Measurements from ENCODE around the gene IL1R2.
A peak's percentile ranks its signal among the peaks of the same experiment; 100 is the strongest.
"Not testable (repeated sequence)": the region's sequence is repeated elsewhere in the genome, so short reads cannot be mapped to it uniquely, and the experiment has no call there.

IL1R2 gene

GRCh38 chr2:102000813-102001766 lies 9.3 kb downstream of the IL1R2 start:
- DNase-seq: peak; percentile 35

- DNase-seq: peak; percentile 64
Measured at GRCh38 chr2:102001767-102002142, 10.0 kb downstream of the IL1R2 start.

GRCh38 chr2:102002228-102002627 lies 10.5 kb downstream of the IL1R2 start:
- no peak for DNase-seq

GRCh38 chr2:102002909-102003308 lies 11.1 kb downstream of the IL1R2 start:
- DNase-seq: not testable (repeated sequence)

- DNase-seq: no peak
Measured at GRCh38 chr2:102003696-102004095, 11.9 kb downstream of the IL1R2 start.

- DNase-seq: no peak
Measured at GRCh38 chr2:102004581-102004980, 12.8 kb downstream of the IL1R2 start.

- no peak for DNase-seq
Measured at GRCh38 chr2:102005449-102005848, 13.7 kb downstream of the IL1R2 start.

GRCh38 chr2:102005989-102006885 lies 14.5 kb downstream of the IL1R2 start:
- DNase-seq: peak; percentile 62

- DNase-seq: no peak
Measured at GRCh38 chr2:102006886-102007278, 15.1 kb downstream of the IL1R2 start.

GRCh38 chr2:102008490-102008889 lies 16.7 kb downstream of the IL1R2 start:
- DNase-seq: no peak

- no peak for DNase-seq
Measured at GRCh38 chr2:102009557-102009956, 17.8 kb downstream of the IL1R2 start.

- no peak for DNase-seq
Measured at GRCh38 chr2:102010902-102011301, 19.1 kb downstream of the IL1R2 start.

GRCh38 chr2:102012061-102012614 lies 20.4 kb downstream of the IL1R2 start:
- DNase-seq: no peak

GRCh38 chr2:102013206-102014040 lies 21.7 kb downstream of the IL1R2 start:
- DNase-seq: peak; percentile 36

GRCh38 chr2:102014041-102014345 lies 22.2 kb downstream of the IL1R2 start:
- DNase-seq: peak; percentile 37

GRCh38 chr2:102015399-102015798 lies 23.6 kb downstream of the IL1R2 start:
- no peak for DNase-seq

GRCh38 chr2:102016399-102016955 lies 24.7 kb downstream of the IL1R2 start:
- no peak for DNase-seq

GRCh38 chr2:102018823-102019445 lies 27.2 kb downstream of the IL1R2 start:
- DNase-seq: no peak

- DNase-seq: peak; percentile 92
Measured at GRCh38 chr2:102020596-102021170, 28.9 kb downstream of the IL1R2 start.

- DNase-seq: no peak
Measured at GRCh38 chr2:102021779-102022178, 30.0 kb downstream of the IL1R2 start.

GRCh38 chr2:102022884-102023539 lies 31.3 kb downstream of the IL1R2 start:
- DNase-seq: no peak
